ENCODE measurements around the gene ANKS3.

Gene ANKS3

DNA sequence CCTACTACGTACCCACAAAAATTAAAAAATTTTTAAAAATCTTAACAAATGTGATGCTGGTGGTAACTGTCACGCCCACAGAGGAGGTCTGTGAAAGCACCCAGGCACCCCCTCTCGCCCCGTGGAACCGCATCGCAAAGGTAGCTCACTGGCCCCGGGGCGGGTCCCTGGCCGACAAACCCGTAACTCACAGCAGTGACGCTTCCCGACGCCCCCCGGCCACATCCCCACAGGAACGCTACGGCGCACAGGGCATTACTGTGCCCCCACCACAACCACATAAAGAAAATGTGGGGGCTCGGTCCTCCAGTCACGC, 366 bp downstream of the ANKS3 start (continued):
- TF ChIP-seq, protein P1, sequence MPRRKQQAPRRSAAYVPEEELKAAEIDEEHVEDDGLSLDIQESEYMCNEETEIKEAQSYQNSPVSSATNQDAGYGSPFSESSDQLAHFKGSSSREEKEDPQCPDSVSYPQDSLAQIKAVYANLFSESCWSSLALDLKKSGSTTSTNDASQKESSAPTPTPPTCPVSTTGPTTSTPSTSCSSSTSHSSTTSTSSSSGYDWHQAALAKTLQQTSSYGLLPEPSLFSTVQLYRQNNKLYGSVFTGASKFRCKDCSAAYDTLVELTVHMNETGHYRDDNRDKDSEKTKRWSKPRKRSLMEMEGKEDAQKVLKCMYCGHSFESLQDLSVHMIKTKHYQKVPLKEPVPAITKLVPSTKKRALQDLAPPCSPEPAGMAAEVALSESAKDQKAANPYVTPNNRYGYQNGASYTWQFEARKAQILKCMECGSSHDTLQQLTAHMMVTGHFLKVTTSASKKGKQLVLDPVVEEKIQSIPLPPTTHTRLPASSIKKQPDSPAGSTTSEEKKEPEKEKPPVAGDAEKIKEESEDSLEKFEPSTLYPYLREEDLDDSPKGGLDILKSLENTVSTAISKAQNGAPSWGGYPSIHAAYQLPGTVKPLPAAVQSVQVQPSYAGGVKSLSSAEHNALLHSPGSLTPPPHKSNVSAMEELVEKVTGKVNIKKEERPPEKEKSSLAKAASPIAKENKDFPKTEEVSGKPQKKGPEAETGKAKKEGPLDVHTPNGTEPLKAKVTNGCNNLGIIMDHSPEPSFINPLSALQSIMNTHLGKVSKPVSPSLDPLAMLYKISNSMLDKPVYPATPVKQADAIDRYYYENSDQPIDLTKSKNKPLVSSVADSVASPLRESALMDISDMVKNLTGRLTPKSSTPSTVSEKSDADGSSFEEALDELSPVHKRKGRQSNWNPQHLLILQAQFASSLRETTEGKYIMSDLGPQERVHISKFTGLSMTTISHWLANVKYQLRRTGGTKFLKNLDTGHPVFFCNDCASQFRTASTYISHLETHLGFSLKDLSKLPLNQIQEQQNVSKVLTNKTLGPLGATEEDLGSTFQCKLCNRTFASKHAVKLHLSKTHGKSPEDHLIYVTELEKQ (tag by site-specific recombination; IDR thresholded peaks at IDR 0.05; ENCODE audit: borderline replicate concordance): no peak
- TF ChIP-seq ZNF223 (tag by site-specific recombination; IDR thresholded peaks at IDR 0.05): no peak
- TF ChIP-seq GLI2 (tag by site-specific recombination; IDR thresholded peaks at IDR 0.05; ENCODE audit: borderline replicate concordance, low read depth): no peak
- TF ChIP-seq ZNF121 (tag by site-specific recombination; IDR thresholded peaks at IDR 0.05): no peak
- 0 out of 2 replicates have a peak, but pooled peaks have one; percentile 9 for TF ChIP-seq KLF7 (tag by site-specific recombination; IDR thresholded peaks at IDR 0.05; ENCODE audit: borderline replicate concordance)
- no peak for TF ChIP-seq ZNF175 (tag by site-specific recombination; IDR thresholded peaks at IDR 0.05)
- TF ChIP-seq, protein P2, sequence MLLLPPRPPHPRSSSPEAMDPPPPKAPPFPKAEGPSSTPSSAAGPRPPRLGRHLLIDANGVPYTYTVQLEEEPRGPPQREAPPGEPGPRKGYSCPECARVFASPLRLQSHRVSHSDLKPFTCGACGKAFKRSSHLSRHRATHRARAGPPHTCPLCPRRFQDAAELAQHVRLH (tag by site-specific recombination; IDR thresholded peaks at IDR 0.05): no peak
- 0 out of 2 replicates have a peak, but pooled peaks have one; percentile 13 for TF ChIP-seq PATZ1 (tag by site-specific recombination; IDR thresholded peaks at IDR 0.05)
- no peak for TF ChIP-seq SP3 (tag by site-specific recombination; IDR thresholded peaks at IDR 0.05)
- TF ChIP-seq ZBTB48 (tag by site-specific recombination; IDR thresholded peaks at IDR 0.05): peak; percentile 60; the same call in 1 of the 2 replicates
- no peak for TF ChIP-seq FEZF1 (tag by site-specific recombination; IDR thresholded peaks at IDR 0.05)
- TF ChIP-seq ZNF624 (tag by site-specific recombination; IDR thresholded peaks at IDR 0.05): no peak
- peak; percentile 23 for TF ChIP-seq ZNF335 (tag by site-specific recombination; conservative IDR thresholded peaks at IDR 0.05)
- TF ChIP-seq ZNF449 (tag by site-specific recombination; IDR thresholded peaks at IDR 0.05): no peak
- no peak for TF ChIP-seq ZNF274 (IDR thresholded peaks at IDR 0.05; ENCODE audit: low read length)
- no peak for TF ChIP-seq ZNF274 (tag by site-specific recombination; IDR thresholded peaks at IDR 0.05; ENCODE audit: borderline replicate concordance)
- TF ChIP-seq ZNF18 (tag by site-specific recombination; IDR thresholded peaks at IDR 0.05): no peak
- TF ChIP-seq ZNF792 (tag by site-specific recombination; IDR thresholded peaks at IDR 0.05): no peak
- no peak for TF ChIP-seq YY1 (tag by site-specific recombination; IDR thresholded peaks at IDR 0.05)
